HG03460 (cell line): ENCODE measurements around the gene B9D1.
A peak's percentile ranks its signal among the peaks of the same experiment; 100 is the strongest.

Experiments used
- ATAC-seq: cut with Tn5 transposase; IDR thresholded peaks from one replicate; pipeline ENCODE4 v1.9.1; 2021; ENCODE audit not compliant: unreplicated experiment

Gene B9D1

GRCh38 chr17:19341211-19341631 is 21.3 kb downstream of the B9D1 start:
- ATAC-seq, result no peak

- no peak for ATAC-seq
Measured at GRCh38 chr17:19339341-19339815, 23.1 kb downstream of the B9D1 start.

GRCh38 chr17:19338031-19338990 is 24.2 kb downstream of the B9D1 start:
- peak; percentile 74 for ATAC-seq

- ATAC-seq, result no peak
Measured at GRCh38 chr17:19337712-19338023, 24.9 kb downstream of the B9D1 start.

GRCh38 chr17:19336938-19337711 is 25.4 kb downstream of the B9D1 start:
- no peak for ATAC-seq

- ATAC-seq, result no peak
Measured at GRCh38 chr17:19335951-19336631, 26.4 kb downstream of the B9D1 start.

- no peak for ATAC-seq
Measured at GRCh38 chr17:19334331-19334730, 28.2 kb downstream of the B9D1 start.

GRCh38 chr17:19333736-19334290 is 28.7 kb downstream of the B9D1 start:
- ATAC-seq, result no peak

GRCh38 chr17:19333132-19333440 is 29.4 kb downstream of the B9D1 start:
- no peak for ATAC-seq

- ATAC-seq, result no peak
Measured at GRCh38 chr17:19332371-19333131, 30.0 kb downstream of the B9D1 start.

GRCh38 chr17:19331543-19332245 is 30.8 kb downstream of the B9D1 start:
- ATAC-seq, result no peak

GRCh38 chr17:19331134-19331533 is 31.4 kb downstream of the B9D1 start:
- ATAC-seq, result no peak

GRCh38 chr17:19330271-19330670 is 32.3 kb downstream of the B9D1 start:
- no peak for ATAC-seq

GRCh38 chr17:19329839-19330238 is 32.7 kb downstream of the B9D1 start:
- ATAC-seq, result no peak

- ATAC-seq, result no peak
Measured at GRCh38 chr17:19329136-19329535, 33.4 kb downstream of the B9D1 start.

GRCh38 chr17:19328441-19329061 is 34.0 kb downstream of the B9D1 start:
- no peak for ATAC-seq

GRCh38 chr17:19327031-19327783 is 35.3 kb downstream of the B9D1 start:
- no peak for ATAC-seq

GRCh38 chr17:19325542-19325941 is 37.0 kb downstream of the B9D1 start:
- ATAC-seq, result no peak

- no peak for ATAC-seq
Measured at GRCh38 chr17:19322861-19323260, 39.7 kb downstream of the B9D1 start.
